ENCODE results near the gene PHOX2B.

- TF ChIP-seq ZNF274 (IDR thresholded peaks at IDR 0.05; ENCODE audit: low read depth, low read length) (no peak), YY1 (IDR thresholded peaks at IDR 0.05; ENCODE audit: insufficient read depth, insufficient read length) (no peak)
Observed at GRCh38 chr4:41792166-41792565, 43.6 kb upstream of the PHOX2B start.
